K562 (cell line): Measurements from ENCODE around the gene ATG10.

ENCODE experiments used
- BHLHE40 ChIP-seq: IDR thresholded peaks from 2 replicates; pipeline ENCODE4 v1.6.1; 2011; ENCODE audit warnings: low read length, improper control_type of control experiment
- CEBPB ChIP-seq: fragments of 450-650 bp; IDR thresholded peaks from 2 replicates; pipeline ENCODE4 v1.6.1; 2016; ENCODE audit warnings: missing genetic modification characterization, missing compliant biosample characterization
- DACH1 ChIP-seq: fragments of 450-650 bp; IDR thresholded peaks from 2 replicates; pipeline ENCODE4 v1.6.1; 2018; ENCODE audit not compliant: partially characterized antibody
- RBM22 ChIP-seq: fragments of 200-400 bp; formaldehyde crosslinking; IDR thresholded peaks from 2 replicates; pipeline ENCODE4 v1.6.1; 2018; ENCODE audit warnings: low read length, low read depth; ENCODE audit not compliant: poor library complexity, severe bottlenecking
- TF ChIP-seq, protein P1 (sequence below), 3 experiments: IDR thresholded peaks in 2 of 3; conservative IDR thresholded peaks in 1 of 3; 2 replicates each; pipeline ENCODE4 v1.5.1; 2011 to 2012; ENCODE audit warnings: low read length in 3 of 3, mild to moderate bottlenecking in 3 of 3, control low read depth in 2 of 3, improper control_type of control experiment in 1 of 3, inconsistent platforms in 1 of 3, low read depth in 1 of 3, mixed read lengths in 1 of 3, moderate library complexity in 1 of 3; ENCODE audit not compliant: insufficient read depth in 2 of 3
- TF ChIP-seq, protein P2 (sequence below): IDR thresholded peaks from 3 replicates; pipeline ENCODE4 v1.6.1; 2011; ENCODE audit warnings: borderline replicate concordance, mild to moderate bottlenecking; ENCODE audit not compliant: insufficient read length, insufficient read depth

DNA sequence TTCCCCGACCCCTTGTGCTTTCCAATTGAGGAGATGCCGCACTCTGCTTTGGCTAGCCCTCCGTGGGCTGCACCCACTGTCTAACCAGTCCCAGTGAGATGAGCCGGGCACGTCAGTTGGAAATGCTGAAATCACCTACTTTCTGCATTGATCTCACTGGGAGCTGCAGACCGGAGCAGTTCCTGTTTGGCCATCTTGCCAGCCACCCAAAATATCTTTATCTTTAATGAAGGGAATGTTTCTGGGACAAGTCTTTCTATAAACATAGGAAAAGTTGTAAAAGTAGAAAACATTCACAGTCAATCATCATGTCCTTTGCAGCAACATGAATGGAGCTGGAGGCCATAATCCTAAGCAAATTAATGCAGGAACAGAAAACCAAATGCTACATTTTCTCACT is 158.8 kb downstream of the ATG10 start:
- TF ChIP-seq, protein P1, sequence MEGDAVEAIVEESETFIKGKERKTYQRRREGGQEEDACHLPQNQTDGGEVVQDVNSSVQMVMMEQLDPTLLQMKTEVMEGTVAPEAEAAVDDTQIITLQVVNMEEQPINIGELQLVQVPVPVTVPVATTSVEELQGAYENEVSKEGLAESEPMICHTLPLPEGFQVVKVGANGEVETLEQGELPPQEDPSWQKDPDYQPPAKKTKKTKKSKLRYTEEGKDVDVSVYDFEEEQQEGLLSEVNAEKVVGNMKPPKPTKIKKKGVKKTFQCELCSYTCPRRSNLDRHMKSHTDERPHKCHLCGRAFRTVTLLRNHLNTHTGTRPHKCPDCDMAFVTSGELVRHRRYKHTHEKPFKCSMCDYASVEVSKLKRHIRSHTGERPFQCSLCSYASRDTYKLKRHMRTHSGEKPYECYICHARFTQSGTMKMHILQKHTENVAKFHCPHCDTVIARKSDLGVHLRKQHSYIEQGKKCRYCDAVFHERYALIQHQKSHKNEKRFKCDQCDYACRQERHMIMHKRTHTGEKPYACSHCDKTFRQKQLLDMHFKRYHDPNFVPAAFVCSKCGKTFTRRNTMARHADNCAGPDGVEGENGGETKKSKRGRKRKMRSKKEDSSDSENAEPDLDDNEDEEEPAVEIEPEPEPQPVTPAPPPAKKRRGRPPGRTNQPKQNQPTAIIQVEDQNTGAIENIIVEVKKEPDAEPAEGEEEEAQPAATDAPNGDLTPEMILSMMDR (IDR thresholded peaks at IDR 0.05 in 2 of 3, conservative IDR thresholded peaks at IDR 0.05 in 1 of 3; ENCODE audit: insufficient read depth in 2 of 3, low read depth in 1 of 3, low read length in 3 of 3) = no peak
- no peak for TF ChIP-seq CEBPB (tag)
- no peak for TF ChIP-seq BHLHE40
- TF ChIP-seq, protein P2, sequence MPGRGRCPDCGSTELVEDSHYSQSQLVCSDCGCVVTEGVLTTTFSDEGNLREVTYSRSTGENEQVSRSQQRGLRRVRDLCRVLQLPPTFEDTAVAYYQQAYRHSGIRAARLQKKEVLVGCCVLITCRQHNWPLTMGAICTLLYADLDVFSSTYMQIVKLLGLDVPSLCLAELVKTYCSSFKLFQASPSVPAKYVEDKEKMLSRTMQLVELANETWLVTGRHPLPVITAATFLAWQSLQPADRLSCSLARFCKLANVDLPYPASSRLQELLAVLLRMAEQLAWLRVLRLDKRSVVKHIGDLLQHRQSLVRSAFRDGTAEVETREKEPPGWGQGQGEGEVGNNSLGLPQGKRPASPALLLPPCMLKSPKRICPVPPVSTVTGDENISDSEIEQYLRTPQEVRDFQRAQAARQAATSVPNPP = no peak
- TF ChIP-seq DACH1 = no peak
- no peak for TF ChIP-seq RBM22
